ENCODE measurements around the gene DNAJB1.

Gene DNAJB1

DNA sequence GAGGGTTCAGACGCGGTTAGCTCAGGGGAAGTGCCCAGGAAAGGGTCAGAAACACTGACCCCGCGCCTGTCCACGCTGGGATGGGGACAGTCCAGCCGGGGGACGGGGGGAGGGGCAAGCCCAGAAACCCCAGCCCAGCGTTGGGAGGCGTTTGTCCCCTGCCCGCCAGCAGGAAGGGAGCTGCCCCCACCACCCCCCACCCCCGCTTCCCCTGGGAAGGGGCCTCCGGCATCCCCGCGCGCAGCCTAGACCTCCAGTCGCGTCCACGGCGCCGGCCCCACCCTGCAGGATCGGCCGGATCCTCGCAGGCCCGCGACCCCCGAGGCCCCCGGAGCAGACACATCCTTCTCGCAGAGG is 22.5 kb downstream of the DNAJB1 start:
- no peak for DNase-seq

GRCh38 chr19:14494910-14495671 is 23.1 kb downstream of the DNAJB1 start:
- no peak for DNase-seq

DNA sequence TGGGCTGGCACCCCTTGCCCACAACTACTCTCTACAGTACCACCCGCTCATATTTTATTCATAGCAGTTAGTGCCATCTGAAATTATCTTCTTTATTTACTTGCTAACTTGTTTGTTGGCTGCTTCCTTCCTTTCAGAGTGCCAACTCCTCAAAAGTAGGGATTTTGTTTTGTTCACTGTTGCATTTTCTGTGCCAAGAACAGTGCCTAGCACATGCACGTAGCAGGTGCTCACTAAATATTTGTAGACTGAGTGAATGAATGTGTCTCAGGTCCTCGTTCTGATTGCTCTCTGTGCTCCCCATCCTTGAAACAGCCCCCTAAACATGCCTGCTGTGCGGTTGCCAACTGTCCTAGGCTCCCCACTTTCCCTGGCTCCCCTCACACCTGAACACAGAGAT is 23.8 kb downstream of the DNAJB1 start:
- no peak for DNase-seq

DNA sequence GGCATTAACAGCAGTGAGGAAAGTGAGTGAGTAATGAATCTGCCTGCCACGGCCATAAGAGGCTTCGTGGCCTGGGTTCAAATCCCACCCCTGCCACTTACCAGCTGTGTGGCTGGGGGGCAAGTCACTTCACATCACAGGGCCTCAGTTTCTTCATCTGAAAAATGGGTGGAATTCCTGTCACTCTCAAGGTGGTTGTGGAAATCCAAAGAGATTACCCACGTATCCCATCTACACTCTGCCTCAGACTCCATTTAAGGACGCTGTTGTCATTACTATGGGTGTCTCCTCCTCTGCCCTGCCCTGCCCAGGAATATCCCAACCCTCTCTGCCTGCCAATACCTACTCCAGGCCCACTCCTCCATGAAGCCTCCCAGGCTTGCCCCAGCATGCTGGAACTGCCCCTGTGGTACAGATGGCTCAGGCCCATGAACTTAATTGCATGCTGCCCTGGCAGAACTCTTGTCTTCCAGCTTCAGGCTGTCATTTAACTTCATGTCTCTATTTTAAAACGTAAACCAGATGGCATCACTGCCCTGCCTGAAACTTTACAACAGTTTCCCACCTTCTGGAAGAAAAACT is 25.4 kb downstream of the DNAJB1 start:
- no peak for DNase-seq

DNA sequence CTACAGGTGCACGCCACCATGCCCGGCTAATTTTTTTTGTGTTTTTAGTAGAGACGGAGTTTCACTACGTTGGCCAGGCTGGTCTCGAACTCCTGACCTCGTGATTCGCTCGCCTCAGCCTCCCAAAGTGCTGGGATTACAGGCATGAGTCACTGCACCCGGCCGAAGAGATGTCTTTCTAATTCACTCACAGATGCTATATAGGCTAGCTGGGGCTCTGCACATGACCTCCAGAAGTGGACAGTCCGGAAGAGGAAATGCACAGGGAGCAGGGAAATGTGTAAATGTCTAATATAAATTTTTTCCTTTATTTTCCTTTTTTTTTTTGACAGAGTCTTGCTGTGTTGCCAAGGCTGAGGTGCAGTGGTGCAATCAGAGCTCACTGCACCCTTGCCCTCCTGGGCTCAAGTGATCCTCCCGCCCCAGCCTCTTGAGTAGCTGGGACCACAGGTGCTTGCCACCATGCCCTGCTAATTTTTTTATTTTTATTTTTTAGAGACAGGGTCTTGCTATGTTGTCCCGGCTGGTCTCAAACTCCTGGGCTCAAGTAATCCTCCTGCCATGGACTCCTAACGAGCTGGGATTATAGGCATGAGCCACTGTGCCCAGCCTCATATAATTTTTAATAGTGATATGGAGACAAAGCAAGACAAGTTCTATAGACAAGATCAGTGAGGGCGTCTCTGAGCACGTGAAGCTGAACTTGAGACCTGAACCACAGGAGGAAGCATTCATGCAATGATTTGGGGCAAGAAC is 30.6 kb downstream of the DNAJB1 start:
- no peak for DNase-seq

GRCh38 chr19:14482172-14482941 is 35.8 kb downstream of the DNAJB1 start:
- no peak for DNase-seq

GRCh38 chr19:14480700-14481079 is 37.5 kb downstream of the DNAJB1 start:
- no peak for DNase-seq

DNA sequence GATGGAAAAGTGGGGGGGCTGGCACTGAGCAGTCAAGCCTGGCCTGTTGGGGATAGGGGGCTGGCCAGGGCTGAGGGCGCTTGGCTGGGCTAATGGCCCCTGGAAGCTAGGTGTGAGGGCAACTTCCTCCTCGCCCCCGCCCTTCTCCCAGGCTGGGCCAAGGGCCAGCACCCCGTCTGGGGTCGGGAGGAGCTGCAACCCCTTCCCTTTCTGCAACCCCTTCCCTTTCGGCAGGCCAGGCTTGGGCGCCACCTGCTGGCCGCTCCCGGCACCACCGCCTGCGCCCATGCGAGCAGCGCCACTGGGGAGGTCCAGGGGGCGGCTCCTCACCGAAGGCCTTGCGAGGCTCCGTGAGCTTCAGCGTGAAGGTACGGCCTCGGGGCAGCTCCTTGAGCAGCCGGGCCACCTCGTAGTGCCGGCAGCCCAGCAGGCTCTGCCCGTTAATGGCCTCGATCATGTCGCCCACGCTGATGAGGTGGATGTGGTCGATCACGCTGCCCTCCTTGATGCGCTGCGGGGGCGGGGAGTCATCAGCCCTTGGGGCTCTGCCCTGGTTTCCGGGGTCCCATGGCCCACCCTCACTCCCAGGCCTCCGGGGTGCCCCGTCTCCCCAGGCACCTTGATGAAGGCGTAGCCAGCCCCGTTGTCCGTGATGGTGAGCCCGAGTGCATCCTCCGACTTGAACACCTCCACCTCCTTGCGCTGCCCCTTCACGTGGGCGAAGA is 38.1 kb downstream of the DNAJB1 start:
- peak; percentile 57 to 78 for DNase-seq

DNA sequence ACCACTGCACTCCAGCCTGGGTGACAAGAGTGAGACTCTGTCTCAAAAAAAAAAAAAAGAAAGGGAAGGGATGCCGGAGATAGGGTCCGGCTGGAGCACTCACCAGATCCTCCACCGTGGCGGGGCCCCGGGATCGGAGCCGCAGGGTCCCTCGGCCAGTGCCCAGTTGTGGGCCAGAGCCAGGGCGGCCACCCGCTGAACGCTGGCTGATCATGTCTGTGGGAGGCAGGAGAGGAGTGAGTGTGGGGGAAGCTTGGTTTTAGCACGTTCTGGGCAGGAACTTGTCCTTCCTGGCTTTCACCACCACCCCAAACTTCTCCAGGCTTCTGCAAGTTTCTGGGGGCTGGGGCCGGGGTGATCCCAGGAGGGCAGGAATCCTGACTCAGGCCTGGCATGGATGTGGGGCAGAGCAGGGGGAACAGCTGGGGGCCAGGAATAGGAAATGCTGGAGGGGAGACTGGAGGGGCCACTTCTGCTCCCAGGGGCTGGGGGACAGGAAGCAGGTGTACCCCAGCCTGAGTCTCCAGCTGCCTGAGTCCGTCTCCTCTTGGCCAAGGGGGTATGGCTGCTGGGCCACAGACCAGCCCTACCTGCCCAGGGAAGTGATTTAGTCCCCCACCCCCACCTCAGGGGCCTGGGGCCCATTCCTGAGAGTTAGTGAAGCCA is 38.8 kb downstream of the DNAJB1 start:
- DNase-seq, result no peak

DNA sequence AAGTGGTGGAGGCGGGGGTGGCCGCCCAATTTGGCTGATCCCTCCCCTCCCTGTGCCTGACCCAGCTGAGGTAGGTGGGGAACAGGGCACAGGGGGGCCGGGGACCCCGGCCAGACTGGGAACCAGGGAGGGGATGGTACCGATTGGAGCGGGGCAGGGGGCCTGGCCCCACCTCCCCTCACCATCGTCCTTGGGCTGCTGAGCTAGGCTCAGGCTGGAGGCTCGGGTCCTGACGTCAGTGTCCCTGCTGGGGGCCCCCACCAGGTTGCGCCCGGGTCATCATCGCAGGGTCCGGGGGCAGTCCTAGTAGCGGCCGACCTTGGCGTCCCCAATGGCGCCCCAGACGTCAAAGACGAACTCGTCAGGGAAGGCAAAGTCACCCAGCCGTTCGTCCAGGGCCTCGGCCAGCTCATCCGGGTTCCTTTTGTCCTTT is 40.1 kb downstream of the DNAJB1 start:
- no peak for DNase-seq

- no peak for DNase-seq
Observed at GRCh38 chr19:14477418-14478112, 40.6 kb downstream of the DNAJB1 start.

GRCh38 chr19:14476673-14477401 is 41.4 kb downstream of the DNAJB1 start:
- peak; percentile 65 to 76 for DNase-seq

DNA sequence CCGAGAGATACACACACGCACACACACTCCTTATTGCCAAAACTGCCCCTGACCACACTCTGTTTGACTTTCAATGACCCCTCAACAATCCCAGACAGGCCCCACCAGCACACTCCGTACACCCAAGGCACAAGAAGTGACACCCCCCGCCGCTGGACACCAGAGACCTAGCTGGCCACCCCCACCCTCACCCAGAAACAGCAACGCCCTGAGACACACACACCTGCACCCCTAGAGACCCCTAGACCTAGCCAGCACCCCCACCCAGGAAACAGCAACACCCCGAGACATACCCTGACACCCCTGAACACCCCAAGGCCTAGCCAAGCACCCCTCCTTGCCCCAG is 41.9 kb downstream of the DNAJB1 start:
- DNase-seq, result no peak

DNA sequence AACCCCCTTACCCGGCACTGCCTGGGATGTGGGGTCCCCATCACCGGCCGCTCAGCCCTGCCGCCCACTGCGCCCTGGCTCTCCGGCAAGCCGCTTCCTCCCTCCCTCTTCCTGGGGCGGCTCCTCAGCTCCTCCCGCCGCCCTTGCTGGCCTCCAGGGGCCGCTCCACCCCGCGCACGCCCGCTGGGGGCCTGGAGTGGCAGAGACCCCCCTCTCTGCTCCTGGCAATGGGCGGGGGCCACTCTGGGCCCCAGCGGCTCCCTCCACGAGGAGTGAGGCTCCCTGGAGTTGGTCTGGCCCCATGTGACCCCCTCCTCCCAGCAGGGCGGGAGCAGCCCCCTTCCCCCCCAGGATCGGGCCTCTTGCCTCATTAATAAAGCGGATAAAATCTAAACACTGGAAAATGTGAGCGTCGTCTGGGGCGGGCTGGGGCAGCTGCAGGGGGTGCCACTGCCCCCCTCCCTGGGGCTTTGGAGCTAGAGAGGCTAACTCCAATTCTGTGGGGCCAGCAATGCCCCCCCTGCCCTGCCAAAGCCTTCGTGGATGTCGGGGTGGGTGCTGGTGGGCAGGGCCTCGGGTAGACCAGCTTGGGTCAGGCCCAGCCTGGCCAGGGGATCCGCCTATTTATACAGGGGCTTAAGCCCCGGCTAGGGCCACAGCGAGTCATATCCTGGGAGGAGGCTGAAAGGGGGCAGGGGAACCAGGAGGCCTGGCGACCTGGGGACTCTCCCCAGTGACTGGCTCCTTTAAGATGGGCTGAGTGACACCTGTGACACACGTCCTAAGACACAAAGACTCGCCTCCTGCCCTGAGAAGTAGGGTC is 42.7 kb downstream of the DNAJB1 start, which contains the start of gene PTGER1:
PTGER1 (minus strand) TSS at position 104 of the 823 bp plus-strand sequence. CDS start 1,034 bp downstream, outside the sequence.
- peak in 1 of 2 donors; percentile 40 for DNase-seq

GRCh38 chr19:14474827-14475226 is 43.4 kb downstream of the DNAJB1 start:
- no peak for DNase-seq

GRCh38 chr19:14473978-14474578 is 44.1 kb downstream of the DNAJB1 start:
- DNase-seq, result no peak

DNA sequence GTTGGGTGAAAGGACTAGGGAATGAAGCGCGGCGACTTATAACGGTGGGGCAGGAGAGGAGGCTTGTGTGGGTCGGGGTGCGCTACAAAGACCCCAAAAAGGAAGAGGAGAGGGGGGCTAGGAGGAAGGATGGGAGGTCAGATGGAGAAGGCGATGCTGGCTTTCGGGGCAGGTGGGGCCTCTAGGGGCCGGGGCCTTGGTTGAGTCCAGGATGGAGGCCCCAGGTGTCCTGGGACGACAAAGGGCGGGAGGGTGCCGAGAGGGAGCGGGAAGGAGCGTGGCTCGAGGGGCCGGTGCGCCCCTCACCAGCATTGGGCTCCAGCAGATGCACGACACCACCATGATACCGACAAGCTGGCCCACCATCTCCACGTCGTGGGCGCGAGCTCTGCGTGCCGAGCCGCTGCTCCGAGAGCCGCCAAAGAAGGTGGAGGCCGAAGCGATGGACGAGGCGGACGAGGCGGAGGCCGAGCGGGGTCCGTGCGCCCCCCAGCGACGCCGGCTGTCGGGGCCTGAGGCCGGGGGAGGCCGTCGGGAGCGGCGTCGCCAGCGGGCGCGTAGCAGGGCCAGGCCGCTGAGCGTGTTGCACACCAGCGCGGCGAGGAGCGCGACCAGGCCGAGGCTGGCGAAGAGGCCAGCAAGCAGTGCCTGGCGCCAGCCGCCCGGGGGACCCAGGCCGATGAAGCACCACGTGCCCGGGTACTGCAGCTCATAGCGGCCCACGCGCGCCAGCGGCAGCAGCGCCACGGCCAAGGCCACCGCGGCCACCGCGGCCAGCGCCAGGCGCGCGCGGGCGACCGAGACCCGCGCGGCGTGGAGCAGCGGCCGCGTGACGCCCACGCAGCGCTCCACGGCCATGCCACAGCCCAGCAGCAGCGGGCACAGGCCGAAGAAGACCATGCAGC is 44.9 kb downstream of the DNAJB1 start:
- no peak for DNase-seq

Data from CD4-positive, alpha-beta T cell treated with Interferon alpha-2 for 1 hour (primary cell).